T follicular helper cell (primary cell): ENCODE results near the gene PHLPP2.
"Not testable (repeated sequence)": the region's sequence is repeated elsewhere in the genome, so short reads cannot be mapped to it uniquely, and the experiment has no call there.

Source experiments
- DNase-seq: peaks from one replicate; pipeline ENCODE4 v3.0.0-alpha.2; 2020; ENCODE audit warnings: low read depth

PHLPP2 gene

DNA sequence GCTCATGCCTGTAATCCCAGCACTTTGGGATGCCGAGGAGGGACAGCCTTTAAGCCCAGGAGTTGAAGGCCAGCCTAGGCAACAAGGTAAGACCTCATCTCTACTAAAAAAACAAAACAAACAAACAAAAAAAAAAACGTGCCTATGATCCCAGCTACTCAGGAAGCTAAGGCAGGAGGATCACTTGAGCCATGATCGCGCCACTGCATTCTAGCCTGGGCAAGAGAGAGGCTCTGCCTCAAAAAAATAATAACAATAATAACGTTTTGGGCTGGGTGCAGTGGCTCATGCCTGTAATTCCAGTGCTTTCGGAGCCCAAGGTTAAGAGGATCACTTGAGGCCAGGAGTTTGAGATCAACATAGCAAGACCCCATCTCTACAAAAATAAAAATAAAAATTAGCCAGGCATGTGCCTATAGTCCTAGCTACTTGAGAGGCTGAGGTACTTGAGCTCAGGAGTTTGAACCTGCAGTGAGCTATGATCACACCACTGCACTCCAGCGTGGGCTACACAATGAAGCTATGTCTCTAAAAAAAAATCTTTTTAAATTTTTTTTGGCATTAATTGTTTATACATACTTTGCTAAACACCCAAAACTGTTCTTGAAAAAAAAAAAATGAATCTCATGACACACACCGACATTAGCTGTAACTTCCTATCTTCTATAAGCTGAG, 3.3 kb downstream of the PHLPP2 start:
- DNase-seq: no peak

GRCh38 chr16:71712501-71712900, 12.0 kb downstream of the PHLPP2 start:
- DNase-seq: no peak

DNA sequence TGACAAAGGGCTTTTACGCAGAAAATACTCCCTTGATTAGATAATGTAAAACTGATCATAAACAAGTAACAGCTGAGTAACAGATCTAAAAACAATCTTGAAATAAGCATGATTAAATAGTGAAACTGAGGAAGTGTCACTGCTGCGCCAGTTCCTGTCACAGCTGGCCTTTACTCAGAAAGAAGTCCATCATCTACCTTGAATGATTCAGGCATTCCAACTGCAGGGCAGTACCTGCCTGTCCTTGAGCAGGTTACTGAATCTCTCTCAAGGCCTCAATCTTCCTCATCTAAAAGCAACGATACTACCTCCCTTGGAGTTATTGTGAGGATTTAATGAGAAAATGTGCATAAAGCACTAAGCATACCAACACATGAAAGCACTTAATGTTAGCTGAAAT, 12.7 kb downstream of the PHLPP2 start:
- no peak for DNase-seq

DNA sequence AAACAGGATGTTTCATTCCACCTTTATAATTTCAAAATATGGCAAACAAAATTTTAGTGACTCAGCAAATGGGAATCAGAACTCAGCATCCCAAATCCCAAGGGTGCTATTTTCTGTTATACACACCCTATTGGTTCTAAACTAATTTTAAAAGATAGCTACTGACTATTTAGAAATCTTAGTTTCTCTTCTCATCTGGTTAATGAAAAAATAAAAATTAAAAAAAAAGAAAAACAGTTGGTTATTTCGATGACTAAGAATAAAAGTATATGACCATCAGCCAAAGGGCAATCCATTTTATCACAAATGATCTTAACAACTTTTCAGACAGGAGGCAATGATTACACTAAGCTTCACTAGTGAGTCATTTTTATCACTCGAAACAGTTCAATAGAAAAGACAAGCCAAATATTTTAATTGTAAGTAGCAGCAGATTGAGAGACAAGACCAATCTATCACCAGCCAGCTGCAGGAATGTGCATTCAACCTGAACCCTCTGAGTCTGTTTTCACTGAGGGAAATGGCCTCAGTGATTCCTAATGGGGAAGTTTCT, 15.2 kb downstream of the PHLPP2 start:
- no peak for DNase-seq

GRCh38 chr16:71708696-71709095, 15.8 kb downstream of the PHLPP2 start:
- DNase-seq: no peak

DNA sequence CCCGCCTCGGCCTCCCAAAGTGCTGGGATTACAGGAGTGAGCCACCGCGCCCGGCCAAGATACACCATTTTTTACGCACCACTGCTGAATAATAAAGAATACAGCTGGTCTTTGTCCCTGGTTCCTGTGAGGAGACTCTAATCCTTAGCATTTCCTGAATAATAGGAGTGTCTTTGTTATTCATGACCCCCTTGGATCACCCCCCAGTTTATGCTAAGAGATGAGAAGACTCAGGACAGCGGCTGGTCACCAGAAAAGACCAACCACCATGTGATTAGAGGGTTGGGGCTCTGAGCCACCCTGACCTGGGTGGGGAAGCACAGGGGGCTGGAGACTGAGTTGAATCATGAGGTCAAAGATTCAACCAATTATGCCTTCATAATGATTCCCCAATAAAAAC, 17.3 kb downstream of the PHLPP2 start:
- DNase-seq: no peak

DNA sequence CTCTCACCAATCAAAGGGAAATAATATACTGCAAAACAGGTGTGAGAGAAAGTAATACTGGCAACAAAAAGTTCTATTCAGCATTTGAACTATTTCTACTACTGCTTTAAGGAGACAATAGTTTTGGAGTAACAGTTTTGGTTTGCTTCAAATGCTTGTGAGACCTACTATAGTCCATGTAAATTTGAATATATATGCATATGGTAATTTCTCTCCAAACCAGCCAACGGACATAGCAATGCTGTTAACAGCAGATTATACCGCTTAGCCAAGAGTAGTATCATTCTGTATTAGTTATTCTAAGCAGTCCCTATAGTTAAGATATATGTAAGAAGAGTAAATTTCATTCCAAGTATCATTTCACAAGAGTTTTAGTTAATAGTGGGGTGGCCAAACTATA, 18.5 kb downstream of the PHLPP2 start:
- no peak for DNase-seq

GRCh38 chr16:71703333-71703732, 21.2 kb downstream of the PHLPP2 start:
- DNase-seq: no peak

DNA sequence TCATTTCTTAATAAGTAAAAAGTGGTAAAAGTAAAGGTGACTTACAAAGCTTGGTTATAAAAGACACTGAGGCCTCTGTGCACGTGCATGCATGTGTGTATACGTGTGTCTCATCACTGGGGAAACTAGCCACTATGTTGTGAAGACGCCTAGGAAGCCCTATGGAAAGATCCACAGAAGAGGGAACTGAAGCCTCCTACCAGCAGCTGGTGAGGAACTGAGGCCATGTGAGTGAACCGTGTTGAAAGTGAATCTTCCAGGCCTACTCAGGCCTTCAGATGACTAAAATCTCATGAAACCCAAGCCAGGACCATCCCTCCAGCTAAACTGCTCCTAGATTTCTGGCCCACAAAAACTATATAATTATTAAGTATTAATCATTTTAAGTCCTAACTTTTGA, 23.7 kb downstream of the PHLPP2 start:
- DNase-seq: no peak

- no peak for DNase-seq
These were observed 26.0 kb downstream of the PHLPP2 start for GRCh38 chr16:71698491-71698890.

DNA sequence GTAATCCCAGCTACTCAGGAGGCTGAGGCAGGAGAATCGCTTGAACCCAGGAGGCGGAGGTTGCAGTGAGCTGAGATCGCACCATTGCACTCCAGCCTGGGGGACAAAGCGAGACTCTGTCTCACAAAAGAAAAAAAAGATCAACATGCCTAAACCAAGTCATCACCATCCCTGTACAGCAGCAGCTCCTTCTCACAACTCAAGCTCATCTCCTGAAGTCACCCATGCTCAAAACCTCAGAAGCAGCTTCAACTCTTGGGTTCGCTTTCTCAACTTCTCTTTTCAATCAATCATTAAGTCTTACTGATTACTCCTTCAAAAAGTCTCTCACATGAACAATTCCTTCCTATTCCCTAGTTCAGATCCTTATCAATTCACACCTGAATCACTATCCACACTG, 31.3 kb downstream of the PHLPP2 start:
- DNase-seq: no peak

DNA sequence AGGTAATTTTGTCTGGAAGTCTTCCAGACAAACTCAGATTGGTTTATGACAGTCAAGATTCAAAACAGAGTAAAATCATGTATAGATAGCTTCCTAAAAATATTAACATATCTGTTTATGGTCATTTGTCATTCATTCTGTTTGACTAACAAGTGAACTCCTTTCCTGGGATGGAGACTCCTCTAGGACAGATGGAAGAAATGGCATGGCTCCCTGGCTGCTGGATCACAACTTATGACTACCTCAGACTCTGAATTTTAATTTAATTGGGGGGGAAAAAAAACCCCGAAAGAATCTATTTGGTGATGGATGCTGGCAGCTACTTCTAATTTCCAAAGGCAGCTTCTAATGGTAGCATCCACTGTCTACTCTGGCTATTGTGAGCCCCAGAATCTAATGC, 34.6 kb downstream of the PHLPP2 start:
- no peak for DNase-seq

GRCh38 chr16:71687861-71688260, 36.6 kb downstream of the PHLPP2 start:
- DNase-seq: no peak

- DNase-seq: not testable (repeated sequence)
These were observed 40.2 kb downstream of the PHLPP2 start for GRCh38 chr16:71684280-71684679.

GRCh38 chr16:71681360-71681759, 43.1 kb downstream of the PHLPP2 start:
- no peak for DNase-seq

- no peak for DNase-seq
These were observed 48.3 kb downstream of the PHLPP2 start for GRCh38 chr16:71676236-71676635.

GRCh38 chr16:71675380-71675779, 49.1 kb downstream of the PHLPP2 start:
- DNase-seq: no peak

GRCh38 chr16:71674229-71674628, 50.3 kb downstream of the PHLPP2 start:
- no peak for DNase-seq

DNA sequence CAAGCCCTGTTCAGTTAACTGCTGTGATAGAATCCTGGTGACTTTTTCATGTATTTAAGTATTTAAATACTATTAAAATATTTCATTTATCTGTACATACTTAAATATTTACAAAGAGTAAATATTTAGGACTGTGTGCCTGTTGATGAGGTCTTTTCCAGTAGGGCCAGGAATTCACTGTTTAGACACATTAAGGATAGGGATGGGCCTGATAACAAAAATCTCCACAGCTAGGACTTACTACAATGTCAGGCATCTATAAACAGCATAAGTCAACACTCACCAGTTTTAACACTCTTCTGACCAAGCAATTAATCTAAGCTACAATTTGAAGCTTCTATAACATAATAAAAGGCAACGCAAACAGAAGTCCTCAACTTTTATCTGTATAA, 50.9 kb downstream of the PHLPP2 start:
- no peak for DNase-seq

DNA sequence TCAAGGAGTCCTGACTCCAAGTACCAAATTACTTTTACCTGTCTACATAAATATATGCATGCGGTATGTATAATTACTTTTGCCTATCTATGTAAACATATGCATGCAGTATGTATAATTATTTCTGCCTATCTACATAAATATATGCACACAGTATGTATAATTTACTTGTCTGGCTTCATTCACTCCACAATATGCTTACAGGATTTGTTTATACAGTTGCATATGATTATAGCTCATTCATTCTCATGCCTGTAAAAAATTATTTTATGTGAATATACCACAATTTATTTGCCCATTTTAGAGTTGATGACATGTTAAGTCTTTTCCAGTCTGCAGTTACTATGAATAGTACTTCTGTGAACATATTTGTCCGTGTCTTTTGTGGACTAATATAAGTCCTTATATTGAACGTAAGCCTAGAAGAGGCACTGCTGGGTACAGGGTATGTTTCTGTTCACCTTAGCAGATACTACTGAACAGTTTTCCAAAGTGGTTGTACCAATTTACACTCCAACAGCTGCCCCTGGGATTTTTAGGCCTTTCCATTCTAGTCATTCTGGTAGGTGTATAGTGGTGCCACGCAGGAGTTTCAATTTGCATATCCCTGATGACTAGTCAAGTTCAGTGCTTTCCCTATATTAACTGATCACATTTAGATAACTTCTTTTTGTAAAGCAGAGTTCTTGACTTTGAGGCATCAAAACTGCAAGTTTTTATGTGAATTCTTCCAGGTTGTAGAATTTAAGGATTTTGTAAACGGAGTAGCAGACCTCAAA, 51.5 kb downstream of the PHLPP2 start:
- DNase-seq: no peak

GRCh38 chr16:71672125-71672524, 52.4 kb downstream of the PHLPP2 start:
- no peak for DNase-seq

DNA sequence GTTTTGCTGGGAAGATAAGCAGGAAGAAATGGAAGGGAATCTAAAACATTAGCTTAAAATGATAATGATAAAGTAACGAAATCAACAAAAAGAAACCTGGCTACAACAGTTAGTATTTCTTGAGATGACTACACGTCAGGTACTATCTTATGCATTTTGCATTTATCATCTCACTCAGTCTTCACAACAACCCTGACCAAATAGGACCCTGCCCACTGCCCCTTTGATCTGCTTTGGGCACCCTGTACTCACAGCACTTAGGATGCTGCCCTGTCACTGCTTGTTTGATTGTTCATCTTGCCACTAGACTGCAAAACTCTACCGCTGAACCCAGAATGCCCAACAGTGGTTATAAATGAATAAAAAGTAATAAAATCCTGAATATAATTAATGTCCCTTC, 53.3 kb downstream of the PHLPP2 start:
- no peak for DNase-seq

DNA sequence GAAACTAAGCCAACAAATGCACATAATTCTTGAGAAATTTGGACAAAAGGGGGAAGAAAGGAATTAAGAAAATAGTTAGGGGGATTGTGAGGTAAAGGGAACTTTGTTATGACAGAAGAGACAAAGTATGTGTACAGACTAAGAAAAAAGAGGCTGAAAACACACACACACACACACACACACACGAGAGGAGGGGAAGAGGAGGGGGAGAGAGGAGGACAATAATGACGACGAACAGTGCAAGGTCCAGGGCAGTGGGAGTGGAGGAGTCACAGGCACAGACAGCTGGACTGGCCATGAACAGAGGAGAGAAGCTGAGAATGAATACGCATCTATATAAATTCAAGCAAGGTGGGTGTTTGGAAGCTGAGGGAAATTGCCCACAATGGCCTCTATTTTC, 54.0 kb downstream of the PHLPP2 start:
- DNase-seq: no peak
